Neural cell (in vitro differentiated cells): ENCODE measurements around the gene FAM124A. TPM values are rescaled to one million over a fixed set of nuclear protein-coding genes. Genes with fewer than 3 reads are reported as not detected.

Experiments
- H2AFZ ChIP-seq: fragments of 200-600, 300-800 bp; sonication (generic), shearing (Covaris generic); 2 replicates; pipeline ENCODE4 v1.6.0; 2014; ENCODE audit warnings: low read depth, mild to moderate bottlenecking, antibody characterized with exemption, low read length, moderate library complexity
- H3F3A ChIP-seq: fragments of 200-600 bp; shearing (Covaris generic); 2 replicates; pipeline ENCODE4 v1.6.1; 2016; ENCODE audit warnings: mild to moderate bottlenecking, moderate library complexity, mixed read lengths, antibody characterized with exemption, low read length; ENCODE audit not compliant: insufficient read depth, poor library complexity, severe bottlenecking
- H3K27ac ChIP-seq: fragments of 200-600, 300-800 bp; sonication (generic), shearing (Covaris generic); 2 replicates; pipeline ENCODE4 v1.5.1; 2014; ENCODE audit warnings: mild to moderate bottlenecking, low read length, moderate library complexity
- H3K27me3 ChIP-seq: fragments of 300-800, 200-600 bp; sonication (generic), shearing (Covaris generic); 2 replicates; pipeline ENCODE4 v1.6.0; 2014; ENCODE audit warnings: mild to moderate bottlenecking, low read depth, low read length, moderate library complexity; ENCODE audit not compliant: insufficient read depth
- H3K36me3 ChIP-seq: fragments of 300-800, 200-600 bp; sonication (generic), shearing (Covaris generic); 2 replicates; pipeline ENCODE4 v1.5.1; 2014; ENCODE audit warnings: mild to moderate bottlenecking, antibody characterized with exemption, low read length, moderate library complexity; ENCODE audit not compliant: insufficient read depth
- H3K4me2 ChIP-seq: fragments of 300-800, 200-600 bp; sonication (generic), shearing (Covaris generic); 2 replicates; pipeline ENCODE4 v1.6.0; 2014; ENCODE audit warnings: mild to moderate bottlenecking, low read length
- H3K4me3 ChIP-seq: fragments of 300-800, 200-600 bp; sonication (generic), shearing (Covaris generic); 2 replicates; pipeline ENCODE4 v1.5.1; 2014; ENCODE audit warnings: mild to moderate bottlenecking, low read length, moderate library complexity
- H3K79me2 ChIP-seq: fragments of 200-600 bp; shearing (Covaris generic); replicated peaks from 2 replicates; pipeline ENCODE4 v1.6.0; 2014; ENCODE audit warnings: mild to moderate bottlenecking, low read length, moderate library complexity; ENCODE audit not compliant: insufficient read depth
- H3K9ac ChIP-seq: fragments of 300-800, 200-600 bp; sonication (generic), shearing (Covaris generic); 2 replicates; pipeline ENCODE4 v1.6.1; 2016; ENCODE audit warnings: mild to moderate bottlenecking, low read length, mixed read lengths
- H3K9me2 ChIP-seq: fragments of 200-600 bp; shearing (Covaris generic); 2 replicates; pipeline ENCODE4 v1.6.1; 2016; ENCODE audit warnings: mild to moderate bottlenecking, low read length, mixed read lengths; ENCODE audit not compliant: insufficient read depth
- H3K9me3 ChIP-seq: fragments of 200-600, 300-800 bp; sonication (generic), shearing (Covaris generic); 2 replicates; pipeline ENCODE4 v1.6.1; 2016; ENCODE audit warnings: mild to moderate bottlenecking, mixed run types, low read length, moderate library complexity, mixed read lengths
- H4K20me1 ChIP-seq: fragments of 200-600 bp; shearing (Covaris generic); 2 replicates; pipeline ENCODE4 v1.6.1; 2016; ENCODE audit warnings: mild to moderate bottlenecking, mixed run types; ENCODE audit not compliant: insufficient read depth
- CTCF ChIP-seq: fragments of 450-650 bp; IDR thresholded peaks from 2 replicates; pipeline ENCODE4 v1.5.1; 2014; ENCODE audit warnings: antibody characterized with exemption, mild to moderate bottlenecking, moderate library complexity; ENCODE audit not compliant: poor library complexity, severe bottlenecking
- EP300 ChIP-seq: fragments of 450-650 bp; conservative IDR thresholded peaks from 2 replicates; pipeline ENCODE4 v1.6.1; 2014; ENCODE audit warnings: antibody characterized with exemption, mild to moderate bottlenecking, moderate library complexity; ENCODE audit not compliant: poor library complexity, severe bottlenecking
- EZH2 ChIP-seq: fragments of 200-600, 300-800 bp; shearing (Covaris generic), sonication (generic); IDR thresholded peaks from 2 replicates; pipeline ENCODE4 v1.6.1; 2014; ENCODE audit warnings: antibody characterized with exemption, low read length, borderline replicate concordance, mild to moderate bottlenecking; ENCODE audit not compliant: insufficient read depth, poor library complexity, severe bottlenecking
- MXI1 ChIP-seq: fragments of 450-650 bp; conservative IDR thresholded peaks from 2 replicates; pipeline ENCODE4 v1.6.1; 2014; ENCODE audit warnings: antibody characterized with exemption, mild to moderate bottlenecking; ENCODE audit not compliant: poor library complexity, severe bottlenecking
- POLR2AphosphoS5 ChIP-seq: IDR thresholded peaks from 2 replicates; pipeline ENCODE4 v1.6.1; 2012
- RAD21 ChIP-seq: fragments of 450-650 bp; conservative IDR thresholded peaks from 2 replicates; pipeline ENCODE4 v1.6.1; 2014; ENCODE audit warnings: antibody characterized with exemption, mild to moderate bottlenecking, moderate library complexity
- REST ChIP-seq: IDR thresholded peaks from 2 replicates; pipeline ENCODE4 v1.6.1; 2012; ENCODE audit warnings: borderline replicate concordance
- SMC3 ChIP-seq: fragments of 450-650 bp; conservative IDR thresholded peaks from 2 replicates; pipeline ENCODE4 v1.6.1; 2014; ENCODE audit warnings: antibody characterized with exemption, mild to moderate bottlenecking, moderate library complexity; ENCODE audit not compliant: poor library complexity
- TAF1 ChIP-seq: IDR thresholded peaks from 2 replicates; pipeline ENCODE4 v1.6.1; 2012; ENCODE audit warnings: low read depth
- polyA plus RNA-seq: library from polyadenylated mRNA; depleted of rRNA; stranded (reverse); fragments of >200 nt; gene quantifications from 2 replicates; pipeline ENCODE4 v1.2.3, GENCODE V29; 2014

Gene FAM124A
- polyA plus RNA-seq, 1 donor from 2014 or later = 3.0 TPM

GRCh38 chr13:51225029-51225428 is 2.8 kb downstream of the FAM124A start:
- Histone ChIP-seq H3K27me3 (no peaks in the 10 kb centered on the region), H3K9ac (no peak overlapping the region), H3K4me3 (peak overlapping the region; percentile 16), H4K20me1 (no peaks in the 10 kb centered on the region), H3K4me2 (no peak overlapping the region), H3K9me3 (no peaks in the 10 kb centered on the region), H3K36me3 (no peaks in the 10 kb centered on the region), H2AFZ (no peak overlapping the region), H3K27ac (no peak overlapping the region), H3F3A (no peaks in the 10 kb centered on the region), H3K9me2 (no peaks in the 10 kb centered on the region), H3K79me2 (peaks cover 9% of the 10 kb centered on the region)
- TF ChIP-seq CTCF (no peak), MXI1 (no peak), EZH2 (no peak), RAD21 (no peak), REST (no peak), POLR2AphosphoS5 (no peak), TAF1 (no peak), SMC3 (no peak), EP300 (no peak)

- no peak for TF ChIP-seq POLR2AphosphoS5
- no peak for TF ChIP-seq MXI1
- Histone ChIP-seq H3K79me2 (peaks cover 9% of the 10 kb centered on the region), H3K4me3 (no peak overlapping the region), H3K27me3 (no peaks in the 10 kb centered on the region), H4K20me1 (no peaks in the 10 kb centered on the region), H3K9ac (no peak overlapping the region), H3K9me2 (no peaks in the 10 kb centered on the region), H3K9me3 (no peaks in the 10 kb centered on the region), H3K27ac (no peak overlapping the region), H3K36me3 (no peaks in the 10 kb centered on the region), H3K4me2 (no peak overlapping the region), H3F3A (no peaks in the 10 kb centered on the region), H2AFZ (no peak overlapping the region)
Measured at GRCh38 chr13:51227404-51227803, 5.2 kb downstream of the FAM124A start.
